ENCODE results near the gene RNASE7. TPM values are rescaled to one million over a fixed set of nuclear protein-coding genes. Genes with fewer than 3 reads are reported as not detected.

Gene RNASE7
- polyA plus RNA-seq, result not detected in 2 replicates

GRCh38 chr14:21041676-21042433 lies at the start of gene RNASE7:
Gene RNASE7, plus strand, starts transcription at chr14:21042362. Its CDS starts 631 bp downstream, at chr14:21042993.

GRCh38 chr14:20998674-20999366 lies 43.3 kb upstream of the RNASE7 start, which contains the start of gene SLC39A2:
Gene SLC39A2, plus strand, starts transcription at chr14:20999293. Its CDS starts 154 bp downstream, at chr14:20999447.

GRCh38 chr14:21024585-21025370 lies 17.4 kb upstream of the RNASE7 start, which contains the start of gene NDRG2:
Gene NDRG2, minus strand, starts transcription at chr14:21025061. Its CDS starts 1,746 bp downstream, at chr14:21023315.

GRCh38 chr14:21029917-21030316 lies 12.2 kb upstream of the RNASE7 start, which contains the start of gene TPPP2:
Gene TPPP2, plus strand, starts transcription at chr14:21030217. Its CDS starts 365 bp downstream, at chr14:21030582.

GRCh38 chr14:21034707-21035106 lies 7.5 kb upstream of the RNASE7 start, which contains the start of gene RNASE13:
Gene RNASE13, minus strand, starts transcription at chr14:21034807. Its CDS starts 519 bp downstream, at chr14:21034288.

GRCh38 chr14:21057803-21058675 lies 15.9 kb downstream of the RNASE7 start, which contains the start of gene RNASE8:
Gene RNASE8, plus strand, starts transcription at chr14:21057822. Its CDS starts 71 bp downstream, at chr14:21057893.

GRCh38 chr14:21070083-21070609 lies 28.0 kb downstream of the RNASE7 start, which contains the start of gene ARHGEF40:
Gene ARHGEF40, plus strand, starts transcription at chr14:21070304. Its CDS starts 93 bp downstream, at chr14:21070397.

Other genes with a start within 250 kb of the RNASE7 start
- gene RNASE1, start 239.5 kb upstream of the RNASE7 start, polyA plus RNA-seq, result 10.1 and 37.8 TPM in 2 replicates
- 2.3 TPM in 1 of 2 replicates, not detected in the other for gene RNASE3, start 151.0 kb upstream of the RNASE7 start, polyA plus RNA-seq
- gene RNASE2, start 86.9 kb upstream of the RNASE7 start, polyA plus RNA-seq, result not detected in 2 replicates
- gene METTL17, start 52.4 kb upstream of the RNASE7 start, polyA plus RNA-seq, result 31.3 and 34.6 TPM in 2 replicates
- gene SLC39A2, start 43.1 kb upstream of the RNASE7 start, polyA plus RNA-seq, result not detected in 2 replicates
- 35.9 and 44.4 TPM in 2 replicates for gene NDRG2, start 17.3 kb upstream of the RNASE7 start, polyA plus RNA-seq
- not detected in 2 replicates for gene TPPP2, start 12.1 kb upstream of the RNASE7 start, polyA plus RNA-seq
- not detected in 2 replicates for gene RNASE13, start 7.6 kb upstream of the RNASE7 start, polyA plus RNA-seq
- gene RNASE8, start 15.5 kb downstream of the RNASE7 start, polyA plus RNA-seq, result not detected in 2 replicates
- 4.0 and 6.3 TPM in 2 replicates for gene ARHGEF40, start 27.9 kb downstream of the RNASE7 start, polyA plus RNA-seq
- gene ZNF219, start 56.3 kb downstream of the RNASE7 start, polyA plus RNA-seq, result 3.0 and 4.5 TPM in 2 replicates
- 4.4 and 6.9 TPM in 2 replicates for gene TMEM253, start 58.7 kb downstream of the RNASE7 start, polyA plus RNA-seq
- gene OR5AU1, start 113.7 kb downstream of the RNASE7 start, polyA plus RNA-seq, result not detected in 2 replicates
- gene HNRNPC, start 227.1 kb downstream of the RNASE7 start, polyA plus RNA-seq, result 281 and 301 TPM in 2 replicates
- 0.74 and 6.9 TPM in 2 replicates for gene RPGRIP1, start 237.7 kb downstream of the RNASE7 start, polyA plus RNA-seq